ENCODE data around the gene TLE4. TPM values are rescaled to one million over a fixed set of nuclear protein-coding genes. Genes with fewer than 3 reads are reported as not detected.

The TLE4 gene
- total and polyA plus RNA-seq, 2 of the 13 experiments (the other 11 are each of a cell fraction or from before 2014, with no cell fraction given) = 2.0 to 2.3 TPM

GRCh38 chr9:79615038-79615437 lies 43.3 kb downstream of the TLE4 start (continued):
- no peak for TF ChIP-seq ZXDC (CRISPR knock-in tag; IDR thresholded peaks at IDR 0.05)
- no peak for TF ChIP-seq FIP1L1 (IDR thresholded peaks at IDR 0.05; ENCODE audit: borderline replicate concordance, insufficient read depth, low read depth, low read length)

- Histone ChIP-seq H3K36me3 (replicated peaks in 1 of 2; ENCODE audit: control insufficient read depth in 1 of 2, insufficient read depth in 2 of 2, low read length in 2 of 2) (no peaks in the 10 kb centered on the region), H2AFZ (ENCODE audit: low read length) (no peak overlapping the region), H3K4me3 (replicated peaks in 1 of 3; ENCODE audit: insufficient read depth in 1 of 3, low read depth in 2 of 3, low read length in 3 of 3) (no peak overlapping the region), H3K4me1 (ENCODE audit: insufficient read depth, low read length) (no peaks in the 10 kb centered on the region), H3K9me3 (ENCODE audit: low read length) (peaks cover 18% of the 10 kb centered on the region; the same call in 1 of the 2 replicates), H3K79me2 (ENCODE audit: insufficient read depth, low read length) (no peaks in the 10 kb centered on the region), H3K27me3 (ENCODE audit: control insufficient read depth in 1 of 2, insufficient read depth in 2 of 2, low read length in 2 of 2) (no peaks in the 10 kb centered on the region), H4K20me1 (ENCODE audit: insufficient read depth, low read length) (no peaks in the 10 kb centered on the region), H3K9ac (ENCODE audit: insufficient read depth, low read depth, low read length) (no peak overlapping the region), H3K27ac (ENCODE audit: extremely low read length, insufficient read depth, low read length) (no peak overlapping the region), H3K4me2 (ENCODE audit: low read depth, low read length) (no peak overlapping the region)
- WGBS (ENCODE audit: low lambda C conversion rate) = 54% methylated on average over 4 of the region's 4 CpGs
- POLR2A ChIA-PET = no interaction called here
- CTCF ChIA-PET (ENCODE audit: low intra/inter-chr PET ratio, low total read pairs) = no interaction called here
- in situ Hi-C loops (cut with HindIII; ENCODE audit: extremely low pct_ligation_motif_present, low pct_unique_long_range_greater_than_20kb) = no loop called here
- intact Hi-C loops (cut with micrococcal nuclease; ENCODE audit: unreplicated experiment) = no loop called here
- no TSS peak for BruUV-seq (replicated peaks)
- no peak for DNase-seq (ENCODE audit: low spot score)
- no peak for FAIRE-seq
- no peak for ATAC-seq
- TF ChIP-seq MAZ (IDR thresholded peaks at IDR 0.05; ENCODE audit: borderline replicate concordance, low read depth, low read length) (no peak), MAZ (CRISPR knock-in tag; IDR thresholded peaks at IDR 0.05; ENCODE audit: low read depth) (no peak), ZNF619 (CRISPR knock-in tag; IDR thresholded peaks at IDR 0.05) (no peak), SMARCC2 (IDR thresholded peaks at IDR 0.05) (no peak), CENPBD1 (CRISPR knock-in tag; IDR thresholded peaks at IDR 0.05; ENCODE audit: borderline replicate concordance, low read depth) (no peak), IKZF4 (CRISPR knock-in tag; IDR thresholded peaks at IDR 0.05; ENCODE audit: borderline replicate concordance, low read depth, not compliant biosample characterization) (no peak), DR1 (CRISPR knock-in tag; IDR thresholded peaks at IDR 0.05) (no peak), ZNF878 (CRISPR knock-in tag; IDR thresholded peaks at IDR 0.05) (no peak), ATF1 (CRISPR knock-in tag; IDR thresholded peaks at IDR 0.05) (no peak), SMYD3 (CRISPR knock-in tag; IDR thresholded peaks at IDR 0.05) (no peak), ZBTB38 (CRISPR knock-in tag; IDR thresholded peaks at IDR 0.05) (no peak), ZMAT5 (CRISPR knock-in tag; IDR thresholded peaks at IDR 0.05; ENCODE audit: borderline replicate concordance, low read depth) (no peak), ZFP36L1 (CRISPR knock-in tag; IDR thresholded peaks at IDR 0.05) (no peak), ZSCAN25 (CRISPR knock-in tag; IDR thresholded peaks at IDR 0.05) (no peak), ASH2L (IDR thresholded peaks at IDR 0.05; ENCODE audit: insufficient read length, low read depth, low read length) (no peak), BRF2 (CRISPR knock-in tag; IDR thresholded peaks at IDR 0.05) (no peak)
- TF ChIP-seq, protein P1, sequence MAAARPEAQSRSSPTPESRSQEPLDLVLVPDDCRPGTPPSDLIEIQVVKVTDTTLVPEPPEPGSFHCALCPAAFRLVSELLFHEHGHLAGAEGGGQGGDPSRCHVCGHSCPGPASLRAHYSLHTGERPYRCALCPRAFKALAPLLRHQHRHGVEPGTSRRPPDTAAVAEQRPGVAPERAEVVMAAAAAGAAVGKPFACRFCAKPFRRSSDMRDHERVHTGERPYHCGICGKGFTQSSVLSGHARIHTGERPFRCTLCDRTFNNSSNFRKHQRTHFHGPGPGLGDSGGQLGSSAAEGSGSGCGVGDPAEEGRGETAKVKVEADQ (CRISPR knock-in tag; IDR thresholded peaks at IDR 0.05; ENCODE audit: borderline replicate concordance) = no peak
Observed at GRCh38 chr9:79616013-79616412, 44.2 kb downstream of the TLE4 start.

All from HepG2 (cell line).